Hepatic stellate cell (primary cell): Measurements from ENCODE around the gene ZFYVE16.
"Not testable (repeated sequence)": the region's sequence is repeated elsewhere in the genome, so short reads cannot be mapped to it uniquely, and the experiment has no call there.

ENCODE experiments used
- DNase-seq: peaks from one replicate; pipeline ENCODE4 v3.0.0; 2011; ENCODE audit warnings: low spot score

Gene ZFYVE16

DNA sequence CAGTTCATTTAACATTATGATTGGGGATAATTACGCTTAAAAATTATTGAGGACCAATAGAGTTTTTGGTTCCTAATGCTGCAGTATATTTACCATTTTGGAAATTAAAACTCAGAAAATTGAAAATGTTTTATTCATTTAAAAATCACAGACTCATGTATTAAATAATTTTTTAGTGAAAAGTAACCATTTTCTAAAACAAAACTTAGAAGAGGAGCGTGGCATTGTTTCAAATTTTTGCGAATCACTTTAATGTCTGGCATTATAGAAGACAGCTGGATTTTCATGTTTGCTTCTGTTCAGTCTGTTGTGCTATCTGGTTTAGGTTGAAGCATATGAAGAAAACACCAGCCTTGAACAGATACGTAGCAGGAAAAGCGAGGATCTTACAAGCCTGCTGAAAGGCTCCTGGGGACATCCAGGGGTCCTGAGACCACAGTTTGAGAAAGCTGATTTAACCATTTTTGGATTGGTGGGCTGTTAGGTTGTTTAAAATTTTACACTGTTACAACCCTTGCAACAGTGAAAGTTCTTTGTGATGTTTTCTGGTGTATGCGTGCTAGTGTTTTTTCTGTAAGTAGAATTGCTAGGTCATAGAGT, 1.6 kb downstream of the ZFYVE16 start:
- no peak for DNase-seq

DNA sequence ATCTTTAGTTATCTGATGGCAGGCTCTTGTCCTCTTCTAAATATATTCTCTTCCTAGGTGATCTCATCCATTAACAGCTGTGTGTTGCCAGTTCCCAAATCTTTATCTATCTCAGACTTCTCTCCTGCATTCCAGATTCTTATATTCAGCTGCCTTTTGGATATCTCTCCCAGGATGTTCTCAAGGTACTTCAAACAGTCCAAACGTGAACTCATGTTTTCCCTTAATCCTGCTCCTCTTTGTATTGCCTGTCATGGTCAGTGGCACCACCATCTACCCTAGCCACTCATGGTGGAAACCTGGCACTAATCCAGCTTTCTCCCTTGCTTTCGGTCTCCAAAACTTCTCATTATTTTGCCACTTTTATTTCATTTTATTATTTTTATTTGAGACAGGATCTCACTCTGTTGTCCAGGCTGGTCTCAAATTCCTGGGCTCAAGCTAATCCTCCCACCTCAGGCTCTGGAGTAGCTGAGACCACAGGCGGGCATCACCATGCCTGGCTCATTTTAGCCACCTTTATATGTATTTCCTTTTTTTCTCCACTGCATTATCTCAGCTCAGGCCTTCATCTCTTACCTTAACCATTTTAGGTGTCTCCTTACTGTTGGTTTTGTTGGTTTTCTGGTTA, 3.8 kb downstream of the ZFYVE16 start:
- DNase-seq: no peak

DNA sequence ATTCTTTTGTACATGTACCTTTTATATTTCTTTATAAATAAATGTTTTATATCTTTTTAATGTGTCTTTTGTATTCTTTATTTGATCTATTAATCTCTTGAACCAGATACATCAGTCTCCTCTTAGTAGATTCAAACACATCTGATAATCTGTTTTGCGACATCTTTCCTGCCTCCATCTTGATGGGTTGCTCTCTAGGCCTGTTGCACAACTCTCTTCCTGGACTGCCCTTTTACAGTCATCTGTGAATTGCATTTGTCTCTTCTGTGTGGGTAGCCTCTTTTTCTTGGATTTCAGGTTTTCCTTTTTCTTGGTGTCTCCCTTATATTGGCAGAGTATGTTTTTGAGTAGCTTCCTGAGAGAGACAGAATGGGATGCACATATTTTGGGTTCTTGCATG, 6.2 kb downstream of the ZFYVE16 start:
- no peak for DNase-seq

DNA sequence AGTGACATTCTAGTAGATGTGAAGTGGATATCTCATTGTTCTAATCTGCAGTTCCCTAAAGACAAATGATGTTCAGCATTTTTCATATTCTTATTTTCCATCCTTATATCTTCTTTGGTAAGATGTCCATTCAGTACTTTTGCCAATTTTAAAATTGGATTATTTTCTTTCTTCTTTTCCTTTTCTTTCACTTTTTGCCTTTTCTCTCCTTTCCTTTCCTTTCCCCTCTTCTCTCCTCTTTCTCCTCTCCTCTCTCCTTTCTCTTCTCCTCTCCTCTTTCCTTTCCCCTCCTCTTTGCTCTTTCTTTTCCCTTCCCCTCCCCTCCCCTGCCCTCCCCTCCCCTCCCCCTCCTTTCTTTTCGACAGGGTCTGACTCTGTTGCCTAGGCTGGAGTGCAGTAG, 10.1 kb downstream of the ZFYVE16 start:
- no peak for DNase-seq

DNA sequence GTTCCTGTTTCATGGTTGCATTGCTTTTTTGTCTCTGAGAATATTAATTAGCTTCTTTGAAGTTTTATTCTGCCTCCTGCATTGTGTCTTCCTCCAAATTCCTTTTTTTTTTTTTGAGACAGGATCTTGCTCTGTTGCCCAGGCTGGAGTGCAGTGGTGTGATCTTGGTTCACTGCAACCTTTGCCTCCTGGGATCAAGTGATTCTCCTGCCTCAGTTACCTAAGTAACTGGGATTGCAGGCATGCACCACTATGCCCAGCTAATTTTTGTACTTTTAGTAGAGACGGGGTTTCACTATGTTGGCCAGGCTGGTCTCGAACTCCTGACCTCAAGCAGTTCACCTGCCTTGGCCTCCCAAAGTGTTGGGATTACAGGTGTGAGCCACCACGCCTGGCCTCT, 16.5 kb downstream of the ZFYVE16 start:
- DNase-seq: not testable (repeated sequence)

DNA sequence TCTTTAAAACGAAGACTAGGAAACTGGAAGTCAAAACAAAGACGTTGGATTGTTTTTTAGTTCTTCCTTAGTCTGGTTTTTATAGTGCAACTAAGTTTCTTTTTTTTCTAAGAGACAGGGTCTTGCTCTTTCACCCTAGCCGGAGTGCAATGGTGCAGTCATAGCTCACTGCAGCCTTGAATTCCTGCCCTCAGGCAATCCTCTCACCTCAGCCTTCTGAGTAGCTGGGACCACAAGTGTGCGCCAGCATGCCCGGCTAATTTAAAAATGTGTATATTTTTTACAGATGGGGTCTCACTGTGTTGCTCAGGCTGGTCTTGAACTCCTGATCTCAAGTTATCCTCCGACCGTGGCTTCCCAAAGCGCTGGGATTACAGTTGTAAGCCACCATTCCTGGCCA, 27.6 kb downstream of the ZFYVE16 start:
- no peak for DNase-seq

DNA sequence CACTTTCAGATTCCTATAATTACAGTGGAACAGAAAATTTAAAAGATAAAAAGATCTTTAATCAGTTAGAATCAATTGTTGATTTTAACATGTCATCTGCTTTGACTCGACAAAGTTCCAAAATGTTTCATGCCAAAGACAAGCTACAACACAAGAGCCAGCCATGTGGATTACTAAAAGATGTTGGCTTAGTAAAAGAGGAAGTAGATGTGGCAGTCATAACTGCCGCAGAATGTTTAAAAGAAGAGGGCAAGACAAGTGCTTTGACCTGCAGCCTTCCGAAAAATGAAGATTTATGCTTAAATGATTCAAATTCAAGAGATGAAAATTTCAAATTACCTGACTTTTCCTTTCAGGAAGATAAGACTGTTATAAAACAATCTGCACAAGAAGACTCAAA, 29.5 kb downstream of the ZFYVE16 start:
- no peak for DNase-seq

DNA sequence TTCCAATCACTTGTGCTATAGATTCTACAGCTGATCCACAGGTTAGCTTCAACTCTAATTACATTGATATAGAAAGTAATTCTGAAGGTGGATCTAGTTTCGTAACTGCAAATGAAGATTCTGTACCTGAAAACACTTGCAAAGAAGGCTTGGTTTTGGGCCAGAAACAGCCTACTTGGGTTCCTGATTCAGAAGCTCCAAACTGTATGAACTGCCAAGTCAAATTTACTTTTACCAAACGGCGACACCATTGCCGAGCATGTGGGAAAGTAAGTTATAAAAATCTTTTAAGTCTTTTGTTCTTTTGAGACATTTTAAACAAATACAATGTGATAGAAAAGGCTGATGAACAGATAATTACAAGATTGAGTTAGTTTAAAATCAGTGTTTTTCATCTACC, 30.9 kb downstream of the ZFYVE16 start:
- no peak for DNase-seq

DNA sequence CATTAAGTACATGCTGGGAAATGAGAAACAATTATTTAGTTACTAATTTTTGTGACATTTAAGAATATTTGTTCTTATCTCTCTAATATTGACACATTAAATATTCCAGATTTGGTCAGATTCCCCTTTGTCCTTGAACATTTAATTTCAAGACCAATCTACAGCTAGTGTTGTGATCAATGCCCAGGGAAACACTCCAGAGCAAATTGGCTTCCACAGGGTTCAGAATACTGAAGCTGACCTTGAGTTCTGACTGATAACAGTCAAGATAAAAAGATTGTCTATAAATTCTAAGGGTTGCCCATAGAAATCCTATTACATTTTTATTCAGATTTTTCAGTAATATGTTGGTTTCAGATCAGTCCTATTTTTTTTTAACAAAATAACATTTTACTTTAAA, 31.3 kb downstream of the ZFYVE16 start:
- DNase-seq: no peak

DNA sequence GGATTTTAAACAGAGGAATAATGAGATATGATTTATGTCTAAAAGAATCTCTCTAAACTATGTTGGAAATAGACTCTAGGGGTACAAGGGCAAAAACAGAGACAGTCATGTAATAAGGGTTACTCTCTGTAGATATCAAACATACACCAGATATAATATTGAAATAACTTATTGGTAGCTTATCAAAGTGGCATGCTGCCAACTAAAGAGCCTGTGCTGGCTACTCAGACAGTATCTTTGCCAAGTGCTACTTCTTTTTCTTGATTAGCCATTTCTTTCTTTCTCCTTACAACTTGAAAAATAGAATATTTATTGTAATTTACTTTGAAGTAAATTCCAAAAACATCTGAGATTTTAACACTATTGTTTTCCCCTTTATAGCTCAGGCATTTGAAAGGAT, 34.9 kb downstream of the ZFYVE16 start:
- no peak for DNase-seq

DNA sequence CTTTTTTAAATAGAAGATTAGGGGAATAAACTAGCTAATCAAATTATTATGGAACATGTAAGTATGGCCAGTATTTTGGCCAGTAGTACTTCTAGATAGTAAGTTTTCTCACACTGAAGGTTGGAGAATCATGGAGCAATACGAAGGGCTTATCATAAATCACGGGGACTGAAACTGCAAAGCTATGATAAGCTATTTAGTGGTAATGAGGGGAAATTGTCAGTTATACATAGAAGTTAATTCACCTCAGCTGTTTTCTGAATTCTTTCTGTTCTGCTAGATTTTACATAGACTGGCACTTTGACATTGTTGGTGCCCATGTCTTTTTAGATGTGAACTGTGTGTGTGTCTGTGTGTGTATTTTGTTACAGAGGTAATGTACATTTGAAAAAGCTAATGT, 45.5 kb downstream of the ZFYVE16 start:
- DNase-seq: no peak

DNA sequence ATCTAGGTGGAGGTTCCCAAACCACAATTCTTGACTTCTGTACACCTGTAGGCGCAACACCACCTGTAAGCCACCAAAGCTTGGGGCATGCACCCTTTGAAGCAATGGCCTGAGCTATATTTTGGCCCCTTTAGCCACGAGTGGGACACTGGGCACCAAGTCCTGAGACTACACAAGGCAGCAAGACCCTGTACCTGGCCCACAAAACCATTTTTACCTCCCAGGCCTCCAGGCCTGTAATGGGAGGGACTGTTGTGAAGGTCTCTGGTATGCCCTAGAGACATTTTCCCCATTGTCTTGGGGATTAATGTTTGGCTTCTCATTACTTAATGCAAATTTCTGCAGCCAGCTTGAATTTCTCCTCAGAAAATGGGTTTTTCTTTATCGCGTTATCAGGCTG, 55.4 kb downstream of the ZFYVE16 start:
- no peak for DNase-seq

DNA sequence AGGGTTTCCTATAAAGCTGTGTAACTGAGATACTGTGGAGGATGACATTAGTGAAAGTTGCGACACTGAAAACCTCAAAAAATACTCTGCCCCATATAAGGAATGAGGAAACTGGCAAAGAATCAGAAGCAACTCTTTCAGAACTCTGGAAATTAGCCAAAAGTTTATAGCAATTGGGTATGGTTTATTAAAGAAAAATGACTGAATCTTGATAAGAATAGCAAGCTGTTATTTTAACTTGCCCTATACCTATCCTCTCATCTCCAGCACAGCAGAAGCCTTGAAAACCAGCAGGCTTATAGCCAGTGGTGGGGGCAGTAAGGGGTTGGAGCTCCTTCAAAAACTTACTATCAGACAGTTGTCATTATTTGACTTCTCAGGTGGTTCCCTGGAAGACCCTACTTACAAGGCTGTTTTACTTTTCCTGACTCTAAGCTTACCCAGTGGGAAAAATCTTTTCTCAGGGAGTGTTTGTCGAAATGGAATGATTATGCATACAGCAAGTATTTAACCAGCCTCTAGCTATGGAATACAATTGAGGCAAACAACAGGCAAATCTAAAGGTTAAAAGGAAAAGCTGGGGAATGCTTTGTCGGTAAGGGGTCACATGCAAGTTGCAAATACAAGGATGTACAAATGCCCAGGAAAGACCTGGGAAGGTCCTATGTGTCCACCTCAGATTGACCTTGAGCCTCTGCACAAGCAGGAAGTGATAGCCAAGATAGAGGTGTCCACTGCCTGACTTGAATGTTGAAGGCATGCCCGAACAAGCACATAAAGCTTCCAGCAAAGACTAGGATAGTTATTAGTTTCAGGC, 59.0 kb downstream of the ZFYVE16 start:
- DNase-seq: peak; percentile 4

DNA sequence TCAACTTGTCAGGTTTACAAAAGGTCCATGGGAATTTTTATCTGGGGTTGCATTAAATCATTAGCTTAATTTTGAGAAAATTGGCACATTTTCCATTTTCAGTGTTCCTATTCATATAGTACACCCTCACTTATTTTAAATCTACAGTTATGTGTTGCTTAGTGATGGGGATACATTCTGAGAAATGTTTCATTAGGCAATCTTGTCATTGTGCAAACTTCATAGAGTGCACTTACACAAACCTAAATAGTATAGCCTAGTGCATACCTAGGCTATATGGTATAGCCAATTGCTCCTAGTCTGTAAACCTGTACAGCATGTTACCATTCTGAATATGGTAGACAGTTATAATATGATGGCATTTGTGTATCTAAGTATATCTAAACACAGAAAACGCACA, 60.3 kb downstream of the ZFYVE16 start:
- DNase-seq: no peak

DNA sequence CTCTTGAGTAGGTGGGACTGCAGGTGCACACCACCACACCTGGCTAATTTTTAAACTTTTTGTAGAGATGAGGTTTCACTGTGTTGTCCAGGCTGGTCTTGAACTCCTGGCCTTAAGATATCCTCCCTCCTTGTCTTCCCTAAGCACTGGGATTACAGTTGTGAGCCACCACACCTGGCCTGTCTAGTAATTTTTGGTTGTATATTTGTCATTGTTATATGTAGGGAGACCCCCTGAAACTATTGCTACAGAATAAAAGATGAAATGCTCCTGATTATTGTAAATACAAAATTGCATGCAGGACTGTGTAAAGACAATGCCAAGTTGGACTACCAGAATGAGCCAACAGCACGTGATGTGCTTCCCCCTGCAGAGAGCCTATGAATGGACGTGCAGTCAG, 62.8 kb downstream of the ZFYVE16 start:
- DNase-seq: not testable (repeated sequence)

DNA sequence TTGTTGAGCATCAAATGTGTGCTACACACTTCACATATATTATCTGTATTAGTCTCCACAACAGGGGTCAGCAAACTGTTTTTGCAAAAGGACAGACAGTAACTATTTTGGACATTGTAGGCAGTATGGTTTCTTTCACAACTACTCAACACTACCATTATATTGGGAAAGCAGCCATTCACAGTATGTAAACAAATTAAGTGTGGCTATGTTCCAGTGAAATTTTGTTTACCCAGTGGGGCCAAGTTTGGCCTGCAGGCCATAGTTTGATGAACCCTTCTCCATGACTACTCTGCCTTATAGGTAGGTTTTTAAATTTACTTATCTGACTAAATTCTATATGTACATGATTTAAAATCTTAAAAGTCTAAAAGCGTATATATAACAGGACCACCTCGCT, 67.1 kb downstream of the ZFYVE16 start:
- no peak for DNase-seq

DNA sequence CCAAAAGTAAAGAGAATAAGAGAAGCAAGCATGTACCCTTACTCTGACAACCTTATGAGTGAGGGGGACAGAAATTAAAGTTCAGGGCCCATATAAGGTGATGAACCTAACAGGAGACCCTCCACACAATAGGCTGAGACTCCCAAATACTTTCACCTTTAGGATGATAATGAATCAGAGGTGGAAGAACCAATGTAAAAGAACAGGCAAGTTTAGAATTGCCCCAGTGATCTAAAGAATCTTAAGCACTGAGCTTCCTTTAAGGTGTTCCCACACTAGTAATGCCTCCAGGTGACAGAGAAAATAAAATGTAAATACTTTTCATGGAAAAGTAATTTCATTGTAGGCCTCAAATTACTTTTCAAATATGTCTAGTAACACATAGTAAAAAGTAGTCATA, 71.8 kb downstream of the ZFYVE16 start:
- no peak for DNase-seq

DNA sequence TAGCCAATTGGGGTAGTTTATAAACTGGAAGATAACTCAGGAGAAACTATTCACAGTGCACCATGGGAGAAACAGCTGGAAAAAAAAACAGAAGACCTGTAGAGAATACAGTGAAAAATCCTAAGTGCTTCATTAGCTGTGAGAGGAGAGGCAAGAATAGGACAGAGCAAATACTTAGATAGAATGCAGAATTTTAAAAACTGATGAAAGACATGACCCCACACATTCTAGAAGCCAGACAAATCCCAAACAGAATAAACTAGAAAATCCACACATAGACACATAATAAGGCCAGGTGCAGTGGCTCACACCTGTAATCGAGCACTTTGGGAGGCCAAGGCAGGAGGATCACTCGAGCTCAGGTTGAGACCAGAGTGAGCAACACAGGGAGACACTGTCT, 72.5 kb downstream of the ZFYVE16 start:
- no peak for DNase-seq

DNA sequence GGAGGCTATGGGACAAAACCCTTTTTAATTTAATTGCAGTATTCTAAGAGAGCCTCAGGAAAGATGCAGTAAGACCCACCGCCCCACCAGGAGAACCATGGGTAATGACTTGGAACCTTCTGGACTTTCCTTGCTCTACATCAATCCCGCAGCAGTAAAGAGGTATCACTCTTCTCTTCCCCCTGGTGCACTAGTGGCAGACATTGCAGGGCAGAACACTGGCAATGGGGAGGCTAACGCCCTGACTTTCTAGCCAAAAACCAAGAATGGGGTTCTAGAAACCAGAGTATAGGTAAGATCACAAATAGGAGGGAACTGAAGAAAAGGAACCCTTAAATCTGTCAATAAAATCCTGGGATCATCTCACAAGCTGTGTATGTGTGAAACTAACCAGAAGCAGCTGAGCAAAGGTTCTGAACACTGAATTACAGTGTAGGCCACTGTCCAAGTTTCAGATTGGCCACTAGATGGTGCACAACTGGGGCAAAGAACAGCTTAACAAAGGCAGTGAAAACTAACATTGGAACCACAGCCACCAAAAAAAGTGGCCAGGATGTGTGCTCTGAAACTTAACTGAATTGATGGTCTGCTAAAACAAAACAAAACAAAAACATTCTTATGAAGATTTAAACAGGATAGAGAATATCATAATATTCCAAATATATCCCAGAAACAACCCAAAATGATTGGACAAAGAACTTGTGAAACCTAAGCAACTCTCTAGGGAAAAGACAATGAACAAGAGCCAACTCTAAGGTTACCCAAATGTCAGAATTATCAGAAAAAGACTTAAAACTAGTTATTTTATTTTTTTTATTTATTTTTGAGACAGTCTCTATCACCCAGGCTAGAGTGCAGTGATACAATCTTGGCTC, 73.4 kb downstream of the ZFYVE16 start:
- peak; percentile 29 for DNase-seq

DNA sequence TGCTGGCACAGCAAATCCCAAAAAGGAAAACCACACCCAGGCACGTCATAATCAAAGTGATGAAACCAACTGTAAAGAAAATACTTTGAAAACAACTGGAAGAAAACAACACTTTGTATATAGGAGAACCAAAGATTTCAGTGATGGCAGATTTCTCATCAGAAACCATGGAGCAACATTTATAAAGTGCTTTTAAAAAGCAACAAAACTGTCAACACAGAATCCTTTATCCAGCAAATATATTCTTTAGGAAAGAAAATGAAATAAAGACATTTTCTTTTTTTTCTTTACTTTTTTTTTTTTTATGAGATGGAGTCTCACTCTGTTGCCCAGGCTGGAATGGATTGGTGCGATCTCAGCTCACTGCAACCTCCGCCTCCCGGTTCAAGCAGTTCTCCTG, 74.7 kb downstream of the ZFYVE16 start:
- no peak for DNase-seq

DNA sequence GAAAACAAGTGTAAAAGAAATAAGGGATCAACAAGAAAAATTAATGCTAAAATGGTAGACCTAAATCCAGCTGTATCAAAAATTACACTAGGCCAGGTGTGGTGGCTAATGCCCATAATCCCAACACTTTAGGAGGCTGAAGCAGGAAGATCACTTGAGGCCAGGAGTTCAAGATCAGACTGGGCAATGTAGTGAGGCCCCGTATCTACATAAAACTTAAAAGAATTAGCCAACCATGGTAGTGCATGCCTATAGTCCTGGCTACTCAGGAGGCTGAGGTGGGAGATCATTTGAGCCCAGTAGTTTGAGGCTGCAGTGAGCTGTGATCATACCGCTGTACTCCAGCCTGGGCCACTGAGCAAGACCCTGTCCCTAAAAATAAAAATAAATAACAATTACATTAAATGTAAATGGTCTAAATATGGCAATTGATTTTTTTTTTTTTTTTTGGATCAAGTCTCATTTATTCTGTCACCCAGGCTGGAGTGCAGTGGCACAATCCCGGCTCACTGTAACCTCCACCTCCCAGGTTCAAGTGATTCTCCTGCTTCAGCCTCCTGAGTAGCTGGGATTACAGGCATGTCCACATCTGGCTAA, 75.9 kb downstream of the ZFYVE16 start:
- no peak for DNase-seq

DNA sequence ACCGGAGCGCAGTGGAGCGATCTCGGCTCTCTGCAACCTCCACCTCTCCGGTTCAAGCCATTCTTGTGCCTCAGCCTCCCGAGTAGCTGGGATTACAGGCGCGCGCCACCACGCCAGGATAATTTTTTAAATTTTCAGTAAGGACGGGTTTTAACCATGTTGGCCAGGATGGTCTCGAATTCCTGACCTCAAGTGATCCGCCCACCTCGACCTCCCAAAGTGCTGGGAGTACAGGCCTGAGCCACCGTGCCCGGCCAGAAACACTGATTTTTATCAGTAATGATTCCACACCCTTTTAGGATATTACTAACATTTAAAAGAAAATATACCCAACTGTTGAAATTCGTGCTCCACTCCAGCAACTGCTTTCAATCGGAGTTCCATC, 79.6 kb downstream of the ZFYVE16 start:
- no peak for DNase-seq
